ENCODE measurements around the gene GPR45. TPM values are rescaled to one million over a fixed set of nuclear protein-coding genes. Genes with fewer than 3 reads are reported as not detected.

GPR45 gene
- total RNA-seq, 3 donors from 2014 or later: not detected

GRCh38 chr2:105224444-105224843 lies 17.1 kb upstream of the GPR45 start:
- Histone ChIP-seq H3K4me3 (no peak overlapping the region), H3K27me3 (no peaks in the 10 kb centered on the region), H3K36me3 (no peaks in the 10 kb centered on the region), H3K27ac (no peak overlapping the region), H3K9me3 (no peaks in the 10 kb centered on the region), H3K4me1 (no peaks in the 10 kb centered on the region)
- no peak for DNase-seq (ENCODE audit: low spot score in 2 of 2)
- TF ChIP-seq CTCF (IDR thresholded peaks at IDR 0.05): no peak
- no peak for TF ChIP-seq POLR2AphosphoS5 (IDR thresholded peaks at IDR 0.05)
- TF ChIP-seq POLR2A (IDR thresholded peaks at IDR 0.05): no peak
- intact Hi-C loops (cut with DNase I; ENCODE audit: low total_unique reads): no loop called here

- H3K27me3 ChIP-seq: no peaks in the 10 kb centered on the region
- intact Hi-C loops (cut with DNase I; ENCODE audit: low total_unique reads): loop anchor here (10.0 kb wide), 1 partner anchor 136 kb away; no protein-coding TSS in a partner anchor
- TF ChIP-seq POLR2A (IDR thresholded peaks at IDR 0.05): no peak
- no peak for TF ChIP-seq POLR2AphosphoS5 (IDR thresholded peaks at IDR 0.05)
- TF ChIP-seq CTCF (IDR thresholded peaks at IDR 0.05): no peak
- no peak overlapping the region for H3K27ac ChIP-seq
- no peak overlapping the region for H3K4me3 ChIP-seq
- no peak for DNase-seq (ENCODE audit: low spot score in 2 of 2)
- no peaks in the 10 kb centered on the region for H3K36me3 ChIP-seq
- H3K4me1 ChIP-seq: no peaks in the 10 kb centered on the region
- no peaks in the 10 kb centered on the region for H3K9me3 ChIP-seq
Measured at GRCh38 chr2:105231232-105231619, 10.3 kb upstream of the GPR45 start.

- Histone ChIP-seq H3K36me3 (no peaks in the 10 kb centered on the region), H3K4me1 (no peaks in the 10 kb centered on the region), H3K9me3 (no peaks in the 10 kb centered on the region), H3K27ac (no peak overlapping the region), H3K4me3 (no peak overlapping the region), H3K27me3 (no peaks in the 10 kb centered on the region)
- peak; percentile 40 to 60 for DNase-seq (ENCODE audit: low spot score in 2 of 2)
- intact Hi-C loops (cut with DNase I; ENCODE audit: low total_unique reads): loop anchor here (10.0 kb wide), 1 partner anchor 141 kb away; no protein-coding TSS in a partner anchor
- TF ChIP-seq POLR2AphosphoS5 (IDR thresholded peaks at IDR 0.05) (no peak), CTCF (IDR thresholded peaks at IDR 0.05) (peak in 2 of 3 donors; percentile 37 to 49)
Measured at GRCh38 chr2:105235388-105236059, 6.0 kb upstream of the GPR45 start.

GRCh38 chr2:105236060-105236424 lies 5.5 kb upstream of the GPR45 start:
- DNase-seq (ENCODE audit: low spot score in 2 of 2): no peak
- TF ChIP-seq CTCF (IDR thresholded peaks at IDR 0.05): no peak
- TF ChIP-seq POLR2A (IDR thresholded peaks at IDR 0.05): no peak
- TF ChIP-seq POLR2AphosphoS5 (IDR thresholded peaks at IDR 0.05): no peak
- H3K27me3 ChIP-seq: no peaks in the 10 kb centered on the region
- no peaks in the 10 kb centered on the region for H3K36me3 ChIP-seq
- no peak overlapping the region for H3K4me3 ChIP-seq
- H3K4me1 ChIP-seq: no peaks in the 10 kb centered on the region
- intact Hi-C loops (cut with DNase I; ENCODE audit: low total_unique reads): loop anchor here (10.0 kb wide), 1 partner anchor 141 kb away; no protein-coding TSS in a partner anchor
- no peak overlapping the region for H3K27ac ChIP-seq
- H3K9me3 ChIP-seq: no peaks in the 10 kb centered on the region

- no peak for DNase-seq (ENCODE audit: low spot score in 2 of 2)
- Histone ChIP-seq H3K4me1 (no peaks in the 10 kb centered on the region), H3K9me3 (no peaks in the 10 kb centered on the region), H3K4me3 (no peak overlapping the region), H3K27ac (no peak overlapping the region), H3K27me3 (no peaks in the 10 kb centered on the region), H3K36me3 (no peaks in the 10 kb centered on the region)
- TF ChIP-seq POLR2A (IDR thresholded peaks at IDR 0.05): no peak
- TF ChIP-seq POLR2AphosphoS5 (IDR thresholded peaks at IDR 0.05): no peak
- no peak for TF ChIP-seq CTCF (IDR thresholded peaks at IDR 0.05)
- intact Hi-C loops (cut with DNase I; ENCODE audit: low total_unique reads): loop anchor here (10.0 kb wide), 1 partner anchor 142 kb away; no protein-coding TSS in a partner anchor
Measured at GRCh38 chr2:105237045-105237765, 4.3 kb upstream of the GPR45 start.

All from breast epithelium (tissue), 4 donors.